Measurements from ENCODE around the gene STYXL2.

Gene STYXL2

GRCh38 chr1:167127236-167127635 is 33.4 kb downstream of the STYXL2 start:
- no peak for DNase-seq
- TF ChIP-seq POLR2A (IDR thresholded peaks at IDR 0.05; ENCODE audit: low read length) (no peak), GATA1 (IDR thresholded peaks at IDR 0.05; ENCODE audit: low read depth, low read length) (no peak)

GRCh38 chr1:167127661-167128060 is 33.8 kb downstream of the STYXL2 start:
- DNase-seq = no peak
- no peak for TF ChIP-seq GATA1 (IDR thresholded peaks at IDR 0.05; ENCODE audit: low read depth, low read length)
- TF ChIP-seq POLR2A (IDR thresholded peaks at IDR 0.05; ENCODE audit: low read length) = no peak

DNA sequence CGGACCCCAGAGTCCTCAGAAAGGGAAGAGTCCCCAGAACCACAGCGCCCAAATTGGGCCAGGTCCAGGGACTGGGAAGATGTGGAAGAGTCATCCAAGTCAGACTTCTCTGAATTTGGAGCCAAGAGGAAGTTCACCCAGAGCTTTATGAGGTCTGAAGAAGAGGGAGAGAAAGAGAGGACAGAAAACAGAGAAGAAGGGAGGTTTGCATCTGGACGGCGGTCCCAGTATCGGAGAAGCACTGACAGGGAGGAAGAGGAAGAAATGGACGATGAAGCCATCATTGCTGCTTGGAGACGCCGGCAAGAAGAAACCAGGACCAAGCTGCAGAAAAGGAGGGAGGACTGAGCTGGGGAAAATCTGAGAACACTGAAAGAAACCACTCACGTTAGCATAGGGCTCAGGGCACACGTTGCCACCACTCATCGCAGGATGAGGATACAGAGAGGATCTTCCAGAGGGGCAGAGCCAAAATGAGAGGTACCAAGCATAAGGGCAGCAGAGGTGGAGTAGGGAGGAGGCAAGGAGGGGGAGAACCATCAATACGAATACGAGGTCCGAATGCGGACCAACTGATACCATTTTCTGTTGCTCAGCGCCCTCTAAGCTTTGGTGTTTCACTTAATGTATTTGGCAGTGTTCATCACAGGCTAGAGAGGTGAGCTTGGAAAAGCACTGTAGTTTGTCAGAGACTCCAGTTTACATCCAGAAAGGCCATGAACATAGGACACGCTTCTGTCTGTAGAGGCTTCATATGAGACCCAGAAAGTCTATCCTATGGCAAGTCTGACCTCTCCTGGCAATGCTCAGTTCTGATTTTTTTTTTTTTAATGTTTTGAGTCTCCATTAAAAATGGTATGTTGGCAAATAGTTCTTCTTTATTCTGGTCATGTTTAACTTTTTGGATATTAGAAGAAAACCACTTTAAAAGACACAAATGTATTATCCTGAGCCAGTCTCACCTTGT is 34.7 kb downstream of the STYXL2 start:
- TF ChIP-seq GATA1 (IDR thresholded peaks at IDR 0.05; ENCODE audit: low read depth, low read length) = no peak
- no peak for TF ChIP-seq POLR2A (IDR thresholded peaks at IDR 0.05; ENCODE audit: low read length)
- no peak for DNase-seq

DNA sequence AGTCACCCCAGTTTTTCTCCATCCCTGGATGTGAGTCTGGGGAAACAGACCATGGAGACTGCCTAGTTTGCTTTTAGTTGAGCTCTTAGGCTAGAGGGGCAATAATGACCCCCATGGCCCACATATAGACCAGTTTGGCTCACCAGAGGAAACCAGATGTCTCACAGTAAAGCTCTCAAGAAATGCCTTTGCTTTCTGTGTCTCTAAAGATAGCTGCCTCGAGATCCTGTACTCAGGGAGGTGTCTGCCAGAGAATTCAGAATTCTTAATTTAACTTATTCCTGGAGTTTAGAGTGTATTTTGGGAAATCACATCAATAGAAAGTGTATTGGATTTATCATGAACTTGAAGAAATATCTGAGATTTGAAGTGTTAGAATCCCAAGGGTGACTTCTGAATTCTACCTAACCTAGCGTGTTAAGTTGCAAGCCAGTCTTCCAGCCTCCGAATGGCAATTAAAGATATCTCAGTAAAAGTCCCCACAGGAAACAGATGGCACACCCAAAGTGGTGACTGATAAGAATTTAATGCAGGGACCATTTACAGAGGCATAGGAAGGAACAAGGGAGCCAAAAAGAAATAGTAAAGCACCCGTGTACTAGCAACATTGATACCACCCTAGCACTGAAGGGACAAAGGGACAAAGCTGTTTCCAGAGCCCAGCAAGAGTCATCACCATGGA is 37.1 kb downstream of the STYXL2 start:
- peak; percentile 5 to 20 for DNase-seq
- TF ChIP-seq GATA1 (IDR thresholded peaks at IDR 0.05; ENCODE audit: low read depth, low read length) (no peak), POLR2A (IDR thresholded peaks at IDR 0.05; ENCODE audit: low read length) (no peak)

GRCh38 chr1:167132301-167133010 is 38.6 kb downstream of the STYXL2 start:
- DNase-seq = no peak
- no peak for TF ChIP-seq GATA1 (IDR thresholded peaks at IDR 0.05; ENCODE audit: low read depth, low read length)

DNA sequence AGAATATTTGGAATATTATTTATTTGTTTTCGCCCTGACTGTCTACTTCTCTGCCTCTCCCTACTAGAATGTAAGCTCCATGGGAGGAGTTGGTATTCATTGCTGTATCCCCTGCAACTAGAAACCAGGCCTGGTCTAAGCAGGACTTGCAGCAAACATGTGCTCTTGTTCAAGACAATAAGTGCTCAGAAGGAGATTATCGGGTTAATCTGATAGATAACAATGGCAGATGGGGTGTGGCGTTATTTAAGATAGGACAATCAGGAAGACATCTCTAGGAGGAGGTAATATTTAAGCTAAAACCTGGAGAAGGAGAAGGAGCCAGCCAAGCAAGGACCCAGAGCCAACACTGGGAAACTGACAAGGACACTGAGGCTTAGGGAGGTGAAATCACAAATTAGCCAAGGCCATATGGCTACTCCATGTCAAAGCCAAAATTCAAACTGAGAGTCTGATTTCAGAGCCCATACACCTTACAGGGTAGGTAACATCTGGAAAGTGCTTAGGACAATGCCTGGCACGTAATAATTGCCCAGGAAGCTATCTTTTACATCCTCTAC is 41.5 kb downstream of the STYXL2 start:
- TF ChIP-seq GATA1 (IDR thresholded peaks at IDR 0.05; ENCODE audit: low read depth, low read length) (no peak), POLR2A (IDR thresholded peaks at IDR 0.05; ENCODE audit: low read length) (no peak)
- DNase-seq = no peak

GRCh38 chr1:167136191-167136614 is 42.3 kb downstream of the STYXL2 start:
- no peak for DNase-seq
- TF ChIP-seq POLR2A (IDR thresholded peaks at IDR 0.05; ENCODE audit: low read length) (no peak), GATA1 (IDR thresholded peaks at IDR 0.05; ENCODE audit: low read depth, low read length) (no peak)

DNA sequence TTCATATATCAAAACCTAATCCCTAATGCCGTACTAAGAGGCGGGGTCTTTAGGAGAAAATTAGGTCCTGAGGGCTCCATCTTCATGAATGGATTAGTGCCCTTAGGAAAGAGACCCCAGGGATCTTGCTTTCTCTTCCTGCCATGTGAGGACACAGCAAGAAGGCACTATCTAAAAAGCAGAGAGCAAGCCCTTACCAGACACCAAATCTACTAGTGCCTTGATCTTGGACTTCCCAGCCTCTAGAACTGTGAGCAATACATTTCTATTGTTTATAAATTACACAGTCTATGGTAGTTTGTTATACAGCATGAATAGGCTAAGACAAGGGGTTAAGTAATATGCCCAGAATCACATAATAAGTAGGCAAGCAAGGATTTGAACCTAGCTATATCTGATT is 42.9 kb downstream of the STYXL2 start:
- DNase-seq = no peak

GRCh38 chr1:167137332-167137781 is 43.5 kb downstream of the STYXL2 start:
- no peak for DNase-seq
- TF ChIP-seq POLR2A (IDR thresholded peaks at IDR 0.05; ENCODE audit: low read length) (no peak), GATA1 (IDR thresholded peaks at IDR 0.05; ENCODE audit: low read depth, low read length) (no peak)

More for the DNA sequence above, 42.9 kb downstream of the STYXL2 start:
- no peak for TF ChIP-seq GATA1 (IDR thresholded peaks at IDR 0.05; ENCODE audit: low read depth, low read length)
- TF ChIP-seq POLR2A (IDR thresholded peaks at IDR 0.05; ENCODE audit: low read length) = no peak

GRCh38 chr1:167137793-167138510 is 44.1 kb downstream of the STYXL2 start:
- no peak for TF ChIP-seq GATA1 (IDR thresholded peaks at IDR 0.05; ENCODE audit: low read depth, low read length)
- TF ChIP-seq POLR2A (IDR thresholded peaks at IDR 0.05; ENCODE audit: low read length) = no peak
- no peak for DNase-seq

- TF ChIP-seq POLR2A (IDR thresholded peaks at IDR 0.05; ENCODE audit: low read length) (no peak), GATA1 (IDR thresholded peaks at IDR 0.05; ENCODE audit: low read depth, low read length) (no peak)
- DNase-seq = no peak
These were observed 44.8 kb downstream of the STYXL2 start for GRCh38 chr1:167138703-167139102.

DNA sequence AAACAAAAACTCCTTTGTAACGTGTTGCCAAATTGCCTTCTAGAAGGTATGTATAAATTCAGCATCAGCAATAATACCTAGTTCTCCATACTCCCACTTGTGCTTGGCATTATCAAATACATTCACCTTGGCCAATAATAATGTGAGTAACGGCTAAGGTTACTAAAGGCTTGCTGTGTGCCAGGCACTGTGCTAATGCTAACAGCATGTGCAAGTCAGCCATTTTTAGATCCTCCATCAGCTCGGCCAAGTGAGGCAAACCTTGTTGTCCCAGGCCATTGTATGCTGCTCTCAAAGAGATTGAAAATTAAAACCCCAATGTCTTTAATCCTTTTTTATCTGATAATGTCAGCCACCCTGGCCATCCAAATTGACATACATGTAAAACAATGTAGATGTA is 48.1 kb downstream of the STYXL2 start:
- TF ChIP-seq POLR2A (IDR thresholded peaks at IDR 0.05; ENCODE audit: low read length) (no peak), GATA1 (IDR thresholded peaks at IDR 0.05; ENCODE audit: low read depth, low read length) (no peak)
- no peak for DNase-seq

Measured in erythroblast (primary cell).